Psoas muscle (tissue), 8 donors: ENCODE measurements around the gene HNRNPL. TPM values are rescaled to one million over a fixed set of nuclear protein-coding genes. Genes with fewer than 3 reads are reported as not detected.
"Not testable (repeated sequence)": the region's sequence is repeated elsewhere in the genome, so short reads cannot be mapped to it uniquely, and the experiment has no call there.

ENCODE experiments used
- ATAC-seq, 4 donors: fragments of 200-7000 bp; cut with Tn5 transposase; one replicate each; pipeline ENCODE4 v1.9.1; 2020; ENCODE audit warnings: moderate library complexity in 3 of 4, mild to moderate bottlenecking in 2 of 4
- DNase-seq, 2 donors: peaks; one replicate each; pipeline ENCODE4 v3.0.0-alpha.2; 2020
- H3K27ac ChIP-seq: fragments of 200-600 bp; one replicate; pipeline ENCODE4 v1.8.0; 2022
- H3K27me3 ChIP-seq, 3 donors: fragments of 200-600 bp in 1 of 3; one replicate each; pipeline versions ENCODE4 v1.6.1 to v1.8.0; 2013 to 2022; ENCODE audit warnings: low read length in 2 of 3, mild to moderate bottlenecking in 2 of 3, moderate library complexity in 1 of 3; ENCODE audit not compliant: insufficient read depth in 3 of 3
- H3K36me3 ChIP-seq, 2 donors: fragments of 200-600 bp in 1 of 2; one replicate each; pipeline versions ENCODE4 v1.6.1 to v1.8.0; 2013 to 2022; ENCODE audit warnings: low read depth in 1 of 2, mild to moderate bottlenecking in 1 of 2, moderate library complexity in 1 of 2; ENCODE audit not compliant: insufficient read depth in 1 of 2
- H3K4me1 ChIP-seq: fragments of 200-600 bp; one replicate; pipeline ENCODE4 v1.8.0; 2022
- H3K4me3 ChIP-seq: fragments of 200-600 bp; one replicate; pipeline ENCODE4 v1.8.0; 2022; ENCODE audit warnings: mild to moderate bottlenecking
- H3K9me3 ChIP-seq: fragments of 200-600 bp; one replicate; pipeline ENCODE4 v1.8.0; 2022
- CTCF ChIP-seq: fragments of 200-600 bp; IDR thresholded peaks from one replicate; pipeline ENCODE4 v1.8.0; 2022; ENCODE audit warnings: antibody characterized with exemption
- WGBS, 3 donors: extraction: QIAGEN DNeasy Blood & Tissue Kit; methylation state at CpG; one replicate each; pipeline versions ENCODE4 v1.1.6 to v1.1.7; 2013; 5-methylcytosine and 5-hydroxymethylcytosine counted together
- intact Hi-C, 2 donors: fragments of 100-400 bp; cut with DNase I; formaldehyde crosslinking; loops; one replicate each; pipeline versions ENCODE4 v1.11.0 to v1.14.2; 2022
- polyA plus RNA-seq, 3 donors: library from polyadenylated mRNA; stranded (reverse); fragments of 200-250 nt; gene quantifications; one replicate each; pipeline ENCODE4 v1.2.3, GENCODE V29; 2013
- total RNA-seq, 4 donors: library from RNA; stranded (reverse); fragmentation: NEBNext Ultra II Directional in 2 of 4; extraction: Animal tissue kit (Norgen Biotek cat#: 25700) in 2 of 4; gene quantifications; one replicate each; pipeline versions ENCODE4 v1.2.1 to v1.2.4, GENCODE V29; 2021 to 2023
- donor health status: healthy with polysubstance abuse.
- donor health status: DM: no; HTN: no; CAD: no; lungs with moderate emphysema.
- donor health status: Bipolar disorder and iron deficiency.
- donor health status: healthy.
- donor health status: DM: yes; HTN: yes; CAD: no.
- donor health status: DM: no; HTN: no; CAD: no.
- donor health status: DM: no; HTN: no; CAD: no.
- donor health status: DM: yes; HTN: yes; CAD: no.

Gene HNRNPL
- total and polyA plus RNA-seq, 7 donors = 109 to 229 (median 191) TPM

GRCh38 chr19:38862321-38863059 is 12.7 kb upstream of the HNRNPL start:
- peak overlapping the region; percentile 78 for H3K27ac ChIP-seq
- no peaks in the 10 kb centered on the region for H3K36me3 ChIP-seq
- no peaks in the 10 kb centered on the region for H3K9me3 ChIP-seq
- TF ChIP-seq CTCF = no peak
- DNase-seq (peak; percentile 34 to 77), ATAC-seq (peak; percentile 85 to 97 (median 96))
- H3K27me3 ChIP-seq = no peaks in the 10 kb centered on the region
- H3K4me1 ChIP-seq = peaks cover 18% of the 10 kb centered on the region
- H3K4me3 ChIP-seq = no peak overlapping the region
- intact Hi-C loops = no loop called here
- 15 to 31% (median 15%) methylated on average over 10 of the region's 10 CpGs for WGBS, 3 donors

DNA sequence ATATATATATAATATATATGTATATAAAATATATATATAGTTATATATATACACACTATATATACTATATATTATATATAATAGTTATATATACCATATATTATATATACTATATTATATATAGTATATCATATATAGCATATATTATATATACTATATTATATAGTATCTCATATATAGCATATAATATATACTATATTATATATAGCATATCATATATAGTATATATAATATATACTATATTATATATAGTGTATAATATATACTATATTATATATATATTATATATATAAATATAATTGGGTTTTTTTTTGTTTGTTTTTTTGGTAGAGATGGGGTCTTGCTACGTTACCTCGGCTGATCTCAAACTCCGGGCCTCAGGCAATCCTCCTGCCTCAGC is 11.6 kb upstream of the HNRNPL start:
- H3K4me3 ChIP-seq = no peak overlapping the region
- no peak overlapping the region for H3K27ac ChIP-seq
- peaks cover 18% of the 10 kb centered on the region for H3K4me1 ChIP-seq
- H3K9me3 ChIP-seq = no peaks in the 10 kb centered on the region
- H3K36me3 ChIP-seq = no peaks in the 10 kb centered on the region
- intact Hi-C loops = no loop called here
- ATAC-seq (no peak), DNase-seq (no peak)
- 91 to 92% (median 92%) methylated on average over 3 of the region's 3 CpGs for WGBS, 3 donors
- no peak for TF ChIP-seq CTCF
- no peaks in the 10 kb centered on the region for H3K27me3 ChIP-seq

DNA sequence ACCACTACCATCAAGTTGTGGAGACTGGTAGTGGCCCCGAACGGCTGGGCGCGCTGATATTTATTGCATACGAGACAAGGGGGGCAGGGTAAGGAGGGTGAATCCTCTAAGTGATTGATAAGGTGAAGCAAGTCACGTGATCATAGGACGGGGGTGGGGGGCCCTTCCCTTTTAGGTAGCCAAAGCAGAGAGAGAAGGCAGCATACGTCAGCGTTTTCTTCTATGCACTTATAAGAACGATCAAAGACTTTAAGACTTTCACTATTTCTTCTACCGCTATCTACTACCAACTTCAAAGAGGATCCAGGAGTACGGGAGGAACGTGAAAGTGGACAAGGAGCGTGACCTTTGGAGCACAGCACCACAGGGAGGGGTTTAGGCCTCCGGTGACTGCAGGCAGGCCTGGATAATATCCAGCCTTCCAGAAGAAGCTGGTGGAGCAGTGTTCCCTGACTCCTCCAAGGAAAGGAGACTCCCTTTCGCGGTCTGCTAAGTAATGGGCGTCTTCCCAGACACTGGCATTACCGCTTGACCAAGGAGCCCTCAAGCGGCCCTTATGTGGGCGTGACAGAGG is 9.9 kb upstream of the HNRNPL start:
- DNase-seq, H3K27me3 ChIP-seq, H3K36me3 ChIP-seq, ATAC-seq, H3K4me3 ChIP-seq, intact Hi-C loops, H3K27ac ChIP-seq, H3K9me3 ChIP-seq: not testable (repeated sequence)
- peaks cover 18% of the 10 kb centered on the region for H3K4me1 ChIP-seq
- 75 to 77% (median 76%) methylated on average over 20 to 21 of the region's 21 CpGs for WGBS, 3 donors

- no peaks in the 10 kb centered on the region for H3K36me3 ChIP-seq
- intact Hi-C loops = no loop called here
- H3K4me3 ChIP-seq = no peak overlapping the region
- H3K27ac ChIP-seq = no peak overlapping the region
- H3K9me3 ChIP-seq = no peaks in the 10 kb centered on the region
- 75 to 89% (median 88%) methylated on average over 3 of the region's 3 CpGs for WGBS, 3 donors
- ATAC-seq = no peak
- TF ChIP-seq CTCF = no peak
- H3K4me1 ChIP-seq = peaks cover 3% of the 10 kb centered on the region
- no peak for DNase-seq
- H3K27me3 ChIP-seq = no peaks in the 10 kb centered on the region
These were observed 7.0 kb upstream of the HNRNPL start for GRCh38 chr19:38856813-38857212.

GRCh38 chr19:38855751-38856150 is 6.0 kb upstream of the HNRNPL start:
- 91 to 97% (median 96%) methylated on average over 11 to 27 of the region's 37 CpGs for whole genome bisulfite sequencing, 3 donors
- H3K9me3 ChIP-seq, ATAC-seq, H3K36me3 ChIP-seq, H3K4me3 ChIP-seq, H3K4me1 ChIP-seq, H3K27ac ChIP-seq, H3K27me3 ChIP-seq, intact Hi-C loops, DNase-seq: not testable (repeated sequence)

DNA sequence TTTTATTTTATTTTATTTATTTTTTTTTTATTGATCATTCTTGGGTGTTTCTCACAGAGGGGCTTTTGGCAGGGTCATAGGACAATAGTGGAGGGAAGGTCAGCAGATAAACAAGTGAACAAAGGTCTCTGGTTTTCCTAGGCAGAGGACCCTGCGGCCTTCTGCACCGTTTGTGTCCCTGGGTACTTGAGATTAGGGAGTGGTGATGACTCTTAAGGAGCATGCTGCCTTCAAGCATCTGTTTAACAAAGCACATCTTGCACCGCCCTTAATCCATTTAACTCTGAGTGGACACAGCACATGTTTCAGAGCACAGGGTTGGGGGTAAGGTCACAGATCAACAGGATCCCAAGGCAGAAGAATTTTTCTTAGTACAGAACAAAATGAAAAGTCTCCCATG is 5.2 kb upstream of the HNRNPL start:
- intact Hi-C loops = loop anchor here in 1 of 2 donors (5.0 kb wide), 1 partner anchor 37 kb away; no protein-coding TSS in a partner anchor
- WGBS, 3 donors = 52 to 66% (median 54%) methylated on average over 2 to 3 of the region's 3 CpGs
- not testable (repeated sequence) for H3K4me1 ChIP-seq, H3K36me3 ChIP-seq, ATAC-seq, H3K27me3 ChIP-seq, H3K27ac ChIP-seq, H3K9me3 ChIP-seq, H3K4me3 ChIP-seq, DNase-seq
